GM12872 (cell line): ENCODE results near the gene KREMEN1.

Experiments used
- TF ChIP-seq, protein P1 (sequence below): IDR thresholded peaks from 3 replicates; pipeline ENCODE4 v1.5.1; 2011; ENCODE audit warnings: low read depth, mild to moderate bottlenecking, low read length, moderate library complexity; ENCODE audit not compliant: insufficient read depth

Gene KREMEN1

DNA sequence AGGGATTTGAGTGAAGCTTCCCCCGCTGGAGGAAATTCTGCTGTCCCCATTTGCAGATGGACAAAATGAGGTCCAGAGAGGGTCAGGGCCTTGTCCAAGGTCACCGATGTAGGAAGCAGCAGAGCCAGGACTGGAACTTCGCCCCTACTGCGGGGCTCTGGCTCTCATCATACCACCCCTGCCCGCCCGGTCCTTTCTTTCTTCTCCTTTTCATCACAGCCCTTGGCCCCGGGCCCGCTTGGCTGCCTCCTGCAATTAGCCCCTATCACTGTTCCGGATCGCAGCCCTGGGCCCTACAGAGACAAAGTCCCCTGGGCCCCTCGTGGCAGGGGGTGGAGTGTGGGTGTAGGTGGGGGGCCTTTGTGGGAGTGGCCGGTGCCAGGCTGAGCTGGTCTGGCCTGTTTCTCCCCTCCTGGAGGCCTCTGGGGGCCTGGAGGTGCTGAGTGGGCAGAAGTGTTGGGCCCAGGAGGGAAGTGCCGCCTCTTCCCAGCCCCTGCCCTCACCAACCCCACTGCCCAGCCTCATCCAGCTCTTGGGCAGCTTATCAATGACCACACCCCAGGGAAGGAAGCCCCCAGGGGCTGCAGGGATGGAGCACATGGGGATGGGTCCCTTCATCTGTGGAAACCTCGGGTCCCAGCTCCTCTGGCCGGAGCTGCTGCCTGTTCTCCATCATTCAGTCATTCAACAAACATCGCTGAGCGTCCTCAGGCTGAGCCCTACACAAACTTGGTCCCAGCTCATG is 136.2 kb downstream of the KREMEN1 start:
- TF ChIP-seq, protein P1, sequence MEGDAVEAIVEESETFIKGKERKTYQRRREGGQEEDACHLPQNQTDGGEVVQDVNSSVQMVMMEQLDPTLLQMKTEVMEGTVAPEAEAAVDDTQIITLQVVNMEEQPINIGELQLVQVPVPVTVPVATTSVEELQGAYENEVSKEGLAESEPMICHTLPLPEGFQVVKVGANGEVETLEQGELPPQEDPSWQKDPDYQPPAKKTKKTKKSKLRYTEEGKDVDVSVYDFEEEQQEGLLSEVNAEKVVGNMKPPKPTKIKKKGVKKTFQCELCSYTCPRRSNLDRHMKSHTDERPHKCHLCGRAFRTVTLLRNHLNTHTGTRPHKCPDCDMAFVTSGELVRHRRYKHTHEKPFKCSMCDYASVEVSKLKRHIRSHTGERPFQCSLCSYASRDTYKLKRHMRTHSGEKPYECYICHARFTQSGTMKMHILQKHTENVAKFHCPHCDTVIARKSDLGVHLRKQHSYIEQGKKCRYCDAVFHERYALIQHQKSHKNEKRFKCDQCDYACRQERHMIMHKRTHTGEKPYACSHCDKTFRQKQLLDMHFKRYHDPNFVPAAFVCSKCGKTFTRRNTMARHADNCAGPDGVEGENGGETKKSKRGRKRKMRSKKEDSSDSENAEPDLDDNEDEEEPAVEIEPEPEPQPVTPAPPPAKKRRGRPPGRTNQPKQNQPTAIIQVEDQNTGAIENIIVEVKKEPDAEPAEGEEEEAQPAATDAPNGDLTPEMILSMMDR, result no peak

DNA sequence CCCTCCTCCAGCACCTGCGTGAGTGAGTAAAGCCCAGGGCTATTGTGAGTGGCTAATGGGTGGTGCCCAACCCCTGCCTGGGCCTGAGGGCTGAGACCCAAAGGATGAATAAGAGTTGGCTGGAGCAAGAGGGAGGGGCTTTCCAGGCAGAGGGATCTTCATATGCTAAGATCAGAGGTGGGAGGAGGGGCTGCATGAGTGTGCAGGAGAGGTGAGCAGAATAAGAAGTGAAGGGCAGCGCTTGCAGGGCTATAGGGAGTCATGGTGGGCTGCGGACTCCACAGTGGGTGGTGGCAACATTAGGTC is 136.7 kb downstream of the KREMEN1 start:
- TF ChIP-seq, protein P1, result no peak

DNA sequence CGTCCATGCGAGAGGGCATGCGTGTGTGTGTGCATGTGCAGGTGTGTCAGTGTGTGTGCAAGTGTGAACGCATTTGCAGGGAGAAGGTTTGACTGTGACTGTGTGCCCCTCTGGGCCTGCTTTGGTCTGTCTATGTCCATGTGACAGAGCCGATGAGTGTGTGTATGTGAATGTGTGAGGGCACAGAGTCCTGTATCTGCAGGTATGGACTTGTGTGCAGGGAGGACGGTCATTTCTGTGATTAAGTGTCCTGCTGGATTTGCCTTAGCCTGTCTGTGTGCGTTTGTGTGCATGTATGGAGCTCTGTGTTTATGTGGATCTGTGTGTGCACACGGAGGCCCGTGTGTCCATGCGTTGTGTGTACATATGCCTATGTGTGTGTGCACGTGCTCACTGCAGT is 138.2 kb downstream of the KREMEN1 start:
- TF ChIP-seq, protein P1, result no peak

DNA sequence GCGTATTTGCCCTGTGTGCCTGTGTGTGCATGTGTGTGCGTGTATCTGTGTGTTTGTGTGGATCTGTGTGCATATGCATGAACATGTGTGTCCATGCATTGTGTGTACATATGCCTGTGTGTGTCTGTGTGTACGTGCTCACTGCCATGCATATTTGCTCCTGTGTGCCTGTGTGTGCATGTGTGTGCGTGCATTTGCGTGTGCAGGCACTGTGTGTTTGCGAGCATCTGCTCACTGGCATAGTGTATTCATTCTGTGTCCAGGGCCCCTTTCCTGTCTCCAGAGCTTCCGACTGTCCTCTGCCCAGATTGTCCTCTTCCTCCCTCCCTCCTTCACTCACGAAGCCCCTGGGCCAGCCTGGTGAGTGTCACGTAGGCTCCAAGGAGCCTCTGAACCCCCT is 138.6 kb downstream of the KREMEN1 start:
- TF ChIP-seq, protein P1, result no peak

DNA sequence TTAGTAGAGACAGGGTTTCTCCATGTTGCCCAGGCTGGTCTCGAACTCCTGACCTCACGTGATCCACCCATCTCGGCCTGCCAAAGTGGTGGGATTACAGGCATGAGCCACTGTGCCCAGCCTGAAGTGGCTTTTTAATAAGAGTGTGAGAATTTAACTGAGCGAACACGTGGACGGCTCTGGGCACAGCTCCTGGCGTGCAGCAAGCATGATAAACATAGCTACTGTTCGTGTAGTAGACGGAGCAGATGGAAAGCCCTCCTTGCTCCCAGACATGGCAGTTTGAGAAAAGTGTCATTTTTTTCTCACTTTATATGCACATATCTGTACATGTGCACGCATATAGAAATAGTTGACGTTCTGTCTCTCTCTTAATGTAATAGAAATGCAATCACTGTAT is 139.9 kb downstream of the KREMEN1 start:
- TF ChIP-seq, protein P1, result no peak

DNA sequence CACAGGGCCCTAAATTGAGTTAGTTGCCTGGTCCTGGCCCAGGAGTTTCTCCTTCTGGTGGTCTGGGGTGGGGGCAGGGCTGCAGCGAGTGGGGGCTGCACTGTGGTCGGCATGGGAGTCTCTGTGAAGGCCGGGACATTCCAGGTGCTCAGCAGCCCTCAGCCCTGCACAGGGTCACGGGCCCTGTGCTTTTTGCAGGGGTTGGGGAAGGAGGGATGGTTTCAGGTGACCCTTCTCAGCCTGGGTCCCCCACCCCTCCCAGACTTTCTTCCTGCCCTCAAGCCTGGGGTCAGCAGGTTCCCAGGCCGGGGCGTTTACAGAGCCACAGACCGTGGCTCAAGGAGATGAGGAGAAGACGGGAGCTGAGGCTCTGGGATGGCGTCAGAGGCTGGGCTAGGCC is 140.7 kb downstream of the KREMEN1 start:
- TF ChIP-seq, protein P1, result no peak

DNA sequence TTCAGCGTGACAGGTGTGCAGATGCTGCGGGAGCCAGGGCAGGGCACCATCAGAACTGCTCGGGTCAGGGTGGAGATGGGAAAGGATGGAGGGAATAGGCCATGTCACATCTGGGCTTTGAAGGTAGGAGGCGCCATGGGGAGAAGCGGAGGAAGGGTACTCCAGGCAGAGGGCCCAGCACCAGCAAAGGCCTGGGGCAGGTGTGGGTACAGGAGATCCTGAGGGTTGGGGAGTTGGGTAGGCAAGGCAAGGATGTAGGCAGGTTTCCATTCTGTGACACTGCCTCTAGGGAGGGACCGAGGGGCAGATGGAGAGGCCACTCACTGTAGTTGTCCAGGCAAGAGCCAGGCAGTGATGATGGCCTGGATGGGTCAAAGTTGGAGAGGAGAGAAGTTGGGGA is 141.4 kb downstream of the KREMEN1 start:
- TF ChIP-seq, protein P1, result no peak
